Stimulated activated CD4-positive, alpha-beta T cell treated with anti-CD3 and anti-CD28 coated beads, Interleukin-15, amount 100 ng/mL, for 24 hours (primary cell): ENCODE data around the gene MAP3K6.
"Not testable (repeated sequence)": the region's sequence is repeated elsewhere in the genome, so short reads cannot be mapped to it uniquely, and the experiment has no call there.

Experiments
- DNase-seq: peaks from one replicate; pipeline ENCODE4 v3.0.0-alpha.2; 2020

MAP3K6 gene

DNA sequence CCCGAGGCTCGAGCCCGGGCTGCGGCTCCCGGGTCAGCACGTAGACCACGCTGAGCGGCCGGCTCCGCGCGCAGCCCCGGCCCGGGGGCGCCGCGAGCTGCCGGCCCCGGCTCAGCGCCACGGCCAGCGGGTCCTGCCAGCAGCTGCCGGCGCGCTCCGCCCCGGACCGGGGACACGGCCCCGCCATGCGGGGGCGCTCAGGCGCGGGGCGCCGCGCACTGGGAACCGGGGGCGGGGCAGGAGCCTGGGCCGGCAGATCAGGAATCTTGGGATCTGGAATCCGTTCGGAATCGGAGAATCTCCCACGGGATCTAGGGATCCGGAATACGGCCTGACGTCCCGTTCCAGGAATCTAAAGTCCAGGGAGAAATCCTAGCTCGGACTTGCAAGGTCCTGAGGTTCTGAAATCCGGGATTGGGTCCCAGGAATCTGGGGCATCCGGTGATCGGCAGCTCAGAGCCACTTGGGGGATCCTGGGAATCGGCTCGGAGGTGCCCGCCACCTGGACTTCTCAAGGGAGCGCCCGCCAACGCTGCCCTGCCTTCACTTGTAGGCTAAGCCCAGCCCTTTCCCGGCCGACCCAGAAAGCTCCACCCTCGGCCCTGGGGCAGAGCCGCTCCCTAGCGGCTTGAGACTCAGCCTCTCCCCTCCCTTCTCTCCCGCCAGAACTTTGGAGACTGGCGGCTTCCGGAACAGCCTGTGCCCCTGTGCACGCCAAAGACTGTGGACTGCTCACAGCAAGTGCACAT, at the start of gene MAP3K6:
MAP3K6 (minus strand) TSS at position 551 of the 749 bp plus-strand sequence; CDS start at position 187, 364 bp downstream.
- DNase-seq: peak; percentile 81

DNA sequence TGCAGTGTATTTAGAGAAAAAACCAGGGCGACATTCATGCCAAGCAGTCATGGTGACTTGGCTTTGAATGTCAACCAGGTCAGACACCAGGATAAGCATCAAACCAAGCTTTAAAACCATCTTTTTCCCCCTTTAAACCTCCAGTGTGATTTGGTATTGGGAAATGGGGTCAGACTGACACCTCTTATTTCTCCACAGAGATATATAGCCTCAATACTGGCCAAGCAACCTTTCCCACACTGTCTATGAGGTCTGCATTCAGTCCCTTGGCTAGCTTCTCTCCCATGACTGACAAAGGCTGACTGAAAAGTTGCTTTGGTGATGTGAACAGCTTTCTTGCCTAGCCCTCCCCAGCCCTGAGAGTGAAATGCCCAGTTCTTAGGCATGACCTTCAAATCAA, 47.3 kb upstream of the MAP3K6 start:
- no peak for DNase-seq

- no peak for DNase-seq
These were observed 46.2 kb upstream of the MAP3K6 start for GRCh38 chr1:27413004-27413403.

GRCh38 chr1:27412502-27412901, 45.7 kb upstream of the MAP3K6 start:
- DNase-seq: no peak

- DNase-seq: no peak
These were observed 43.9 kb upstream of the MAP3K6 start for GRCh38 chr1:27410709-27411108.

GRCh38 chr1:27409669-27410068, 42.9 kb upstream of the MAP3K6 start:
- DNase-seq: no peak

- DNase-seq: no peak
These were observed 41.4 kb upstream of the MAP3K6 start for GRCh38 chr1:27408151-27408550.

GRCh38 chr1:27406791-27407190, 40.0 kb upstream of the MAP3K6 start:
- not testable (repeated sequence) for DNase-seq

- DNase-seq: no peak
These were observed 39.6 kb upstream of the MAP3K6 start for GRCh38 chr1:27406362-27406680.

GRCh38 chr1:27405598-27406361, 39.0 kb upstream of the MAP3K6 start:
- DNase-seq: not testable (repeated sequence)

DNA sequence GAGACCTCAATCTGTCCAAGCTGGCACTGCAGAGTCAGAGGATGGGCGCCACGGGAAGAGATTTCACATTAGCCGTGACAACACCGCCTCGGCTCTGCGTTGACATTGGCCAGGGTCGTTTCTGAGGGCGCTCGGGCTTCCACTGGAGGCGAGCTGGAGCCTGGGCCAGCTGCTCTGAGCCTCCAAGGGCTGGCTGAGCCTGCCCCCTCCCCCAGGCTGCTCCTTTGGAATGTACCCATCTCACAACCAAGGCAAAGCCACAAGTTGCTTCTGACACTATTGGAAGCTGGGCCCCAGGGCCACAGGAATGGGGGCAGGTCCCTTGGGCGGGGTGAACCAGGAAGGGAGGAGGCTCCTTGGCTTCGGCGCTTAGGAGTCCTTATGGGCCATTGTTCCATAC, 38.3 kb upstream of the MAP3K6 start:
- DNase-seq: no peak

GRCh38 chr1:27403931-27404330, 37.2 kb upstream of the MAP3K6 start:
- no peak for DNase-seq

DNA sequence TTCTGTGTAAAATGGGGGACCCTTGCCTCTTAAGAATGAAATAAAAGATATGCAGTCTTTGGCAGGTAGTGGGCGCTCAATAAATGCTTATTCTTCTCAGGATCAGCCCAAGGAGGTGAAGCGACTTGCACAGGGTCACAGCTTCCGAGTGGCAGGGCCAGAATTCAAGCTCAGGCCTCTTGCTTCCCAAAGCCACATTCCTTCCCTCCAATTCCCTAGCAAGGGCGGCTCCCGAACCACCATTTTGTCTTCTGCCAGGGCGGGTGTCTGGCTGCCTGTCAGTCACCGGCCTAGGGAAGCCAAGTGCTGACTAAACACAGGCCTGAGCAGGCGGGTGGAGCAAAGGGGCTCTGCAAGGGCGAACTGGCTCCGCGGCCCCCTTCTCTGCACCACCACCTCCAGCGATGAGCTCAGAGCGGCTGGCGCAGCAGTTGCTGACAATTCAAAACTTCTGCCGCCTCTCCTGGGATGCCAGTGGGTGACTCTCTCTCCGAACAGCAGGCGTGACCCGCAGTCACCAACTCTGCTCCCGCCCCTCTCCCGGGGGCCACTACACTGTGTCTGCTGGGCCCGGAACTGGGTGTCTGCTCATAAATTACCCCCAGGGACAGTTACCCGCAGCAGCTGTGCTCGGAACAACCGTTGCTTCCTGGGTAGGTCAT, 36.4 kb upstream of the MAP3K6 start:
- peak; percentile 26 for DNase-seq

DNA sequence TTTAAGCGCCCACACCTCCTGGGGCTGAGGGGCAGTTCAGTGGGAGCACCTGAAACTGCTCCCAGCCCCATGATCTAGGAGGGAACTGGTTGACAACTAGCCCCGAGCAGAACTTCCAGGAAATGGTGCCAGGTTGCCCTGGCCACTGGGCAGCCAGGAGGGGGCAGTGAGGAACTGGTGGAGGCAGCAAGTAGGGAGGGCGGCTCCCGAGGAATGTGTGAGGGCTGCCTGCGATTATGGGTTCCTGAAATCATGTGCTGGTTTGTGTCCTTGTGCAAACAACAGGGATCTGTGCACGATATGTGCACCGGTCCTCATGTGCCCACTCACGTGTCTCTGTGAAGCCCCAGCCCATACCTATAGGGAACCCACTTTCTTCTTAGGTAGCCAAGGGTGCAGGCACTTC, 35.6 kb upstream of the MAP3K6 start:
- no peak for DNase-seq

- no peak for DNase-seq
These were observed 34.2 kb upstream of the MAP3K6 start for GRCh38 chr1:27400963-27401341.

GRCh38 chr1:27400082-27400962, 33.6 kb upstream of the MAP3K6 start:
- no peak for DNase-seq

DNA sequence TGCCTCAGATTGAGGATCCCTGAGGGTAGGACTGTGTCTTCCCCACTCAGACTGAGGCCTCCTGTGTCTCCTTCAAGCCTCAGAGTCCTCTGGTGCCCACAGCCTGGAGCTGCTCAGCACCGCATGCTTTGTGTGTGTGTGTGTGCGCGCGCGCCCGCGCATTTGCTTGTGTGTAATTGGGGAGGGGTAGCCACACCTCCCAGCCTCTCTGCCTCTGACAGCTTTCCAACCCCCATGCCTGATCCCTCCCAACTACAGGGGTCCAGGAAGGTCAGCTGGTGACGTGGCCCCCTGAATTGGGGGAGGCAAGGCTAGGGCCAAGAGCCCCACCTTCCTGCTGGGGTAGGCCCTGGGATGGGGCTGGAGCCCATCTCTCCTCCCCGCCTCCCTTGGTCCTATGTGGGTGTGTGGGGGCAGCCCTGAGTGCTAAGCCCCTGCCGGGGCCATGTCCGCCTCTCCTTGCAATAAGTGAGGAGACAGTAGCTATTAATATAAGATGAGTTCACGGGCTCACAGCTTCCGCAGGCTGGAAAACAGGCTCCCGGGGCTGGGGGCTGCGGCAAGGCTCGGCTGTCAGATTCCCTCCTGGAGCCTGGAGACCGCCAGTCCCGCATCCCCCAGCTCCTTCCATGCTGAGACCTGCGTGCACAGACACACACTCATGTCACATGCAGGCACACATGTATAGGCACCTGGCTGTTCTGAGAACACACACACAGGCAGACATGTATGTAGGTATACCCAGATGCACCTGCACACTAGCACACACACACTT, 32.7 kb upstream of the MAP3K6 start:
- no peak for DNase-seq

- no peak for DNase-seq
These were observed 31.8 kb upstream of the MAP3K6 start for GRCh38 chr1:27398405-27399149.

- DNase-seq: no peak
These were observed 31.0 kb upstream of the MAP3K6 start for GRCh38 chr1:27397749-27398148.

DNA sequence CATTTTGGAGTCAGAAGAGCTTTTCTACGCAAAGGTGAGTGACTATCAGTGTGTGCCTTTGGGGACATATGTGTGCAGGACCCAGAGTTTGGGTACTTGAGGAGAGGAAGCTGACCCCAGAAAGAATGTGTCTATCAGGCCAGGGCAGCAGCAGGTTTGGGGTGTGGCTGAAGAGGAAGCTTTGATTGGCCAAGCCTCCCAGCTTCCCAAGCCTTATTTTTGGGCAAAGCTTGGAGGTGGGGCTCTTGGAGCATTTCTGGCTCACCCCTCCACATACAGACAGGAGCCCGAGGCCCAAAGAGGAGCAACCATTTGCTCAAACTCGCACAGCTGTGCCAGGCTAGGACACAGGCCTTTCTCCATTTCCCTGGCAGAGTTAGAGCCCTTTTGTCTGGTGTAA, 30.3 kb upstream of the MAP3K6 start:
- DNase-seq: no peak

DNA sequence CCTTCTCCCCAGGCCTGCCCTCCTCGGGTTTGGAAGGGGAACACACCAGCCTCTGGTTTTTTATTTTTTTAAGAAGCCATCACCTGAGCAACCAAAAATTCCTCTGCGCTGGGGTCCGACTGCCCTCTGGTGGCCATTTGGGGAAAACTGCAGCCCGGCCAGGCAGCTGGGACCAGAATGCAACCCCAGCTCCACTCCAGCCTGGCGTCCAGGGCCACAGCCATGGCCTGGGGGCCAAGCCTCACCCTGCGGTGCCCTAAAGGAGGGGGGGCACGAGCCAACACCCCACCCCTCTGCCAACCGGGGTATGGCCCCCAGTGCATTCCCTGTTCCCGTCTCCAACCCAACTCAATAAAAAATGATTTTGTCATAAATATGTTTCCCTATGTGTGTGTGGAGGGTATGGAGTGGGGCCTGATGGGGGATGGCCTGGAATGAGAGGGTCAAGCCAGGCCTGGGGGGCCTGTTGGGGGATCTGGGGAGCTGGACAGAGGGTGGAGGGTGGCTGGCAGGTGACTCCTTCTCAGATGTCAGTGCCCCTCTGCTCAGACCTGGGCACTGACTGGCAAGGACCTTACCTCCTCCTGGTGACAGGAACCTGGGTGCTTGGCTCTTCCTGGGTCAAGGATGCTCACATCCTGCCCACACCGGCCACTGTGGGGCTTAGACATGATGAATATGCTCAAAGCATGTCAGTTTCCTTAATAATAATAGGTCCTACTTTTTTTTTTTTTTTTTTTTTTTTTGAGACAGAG, 28.9 kb upstream of the MAP3K6 start:
- peak; percentile 82 for DNase-seq
